HK-2 (cell line): Measurements from ENCODE around the gene AKR1A1.
A peak's percentile ranks its signal among the peaks of the same experiment; 100 is the strongest.
"Not testable (repeated sequence)": the region's sequence is repeated elsewhere in the genome, so short reads cannot be mapped to it uniquely, and the experiment has no call there.

ENCODE experiments used
- DNase-seq: peaks from one replicate; pipeline ENCODE4 v3.0.0-alpha.2; 2018; ENCODE audit not compliant: unreplicated experiment

Gene AKR1A1

DNA sequence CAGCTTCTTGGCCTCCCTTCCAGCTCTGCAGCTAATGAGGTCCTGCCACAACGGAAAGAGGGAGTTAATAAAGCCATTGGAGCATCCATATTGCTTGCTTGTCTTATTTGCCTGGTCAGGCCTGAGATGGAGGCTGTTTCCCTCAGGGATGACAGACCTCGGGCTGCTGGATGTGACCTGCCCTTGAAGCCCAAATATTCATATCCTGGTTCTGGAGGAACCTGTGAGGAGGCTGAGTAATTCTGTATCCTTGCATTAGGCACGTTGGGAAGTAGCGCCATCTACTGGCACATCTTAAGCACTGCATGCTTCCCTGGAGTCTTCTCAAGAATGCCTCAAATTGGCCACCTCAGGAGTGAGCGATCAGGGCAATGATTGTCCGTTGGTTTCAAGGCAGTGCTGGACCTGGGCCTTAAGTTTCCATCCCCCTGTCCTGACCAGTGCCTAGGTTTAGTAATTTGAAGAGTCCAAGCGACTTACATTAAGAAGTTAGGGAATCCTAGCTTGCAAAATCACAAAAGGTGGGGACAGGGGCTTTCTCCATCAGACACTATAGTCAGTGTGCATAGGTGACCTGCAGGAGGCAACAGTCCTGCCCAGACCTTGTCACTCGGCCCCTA, 19.4 kb downstream of the AKR1A1 start:
- DNase-seq: peak; percentile 64

DNA sequence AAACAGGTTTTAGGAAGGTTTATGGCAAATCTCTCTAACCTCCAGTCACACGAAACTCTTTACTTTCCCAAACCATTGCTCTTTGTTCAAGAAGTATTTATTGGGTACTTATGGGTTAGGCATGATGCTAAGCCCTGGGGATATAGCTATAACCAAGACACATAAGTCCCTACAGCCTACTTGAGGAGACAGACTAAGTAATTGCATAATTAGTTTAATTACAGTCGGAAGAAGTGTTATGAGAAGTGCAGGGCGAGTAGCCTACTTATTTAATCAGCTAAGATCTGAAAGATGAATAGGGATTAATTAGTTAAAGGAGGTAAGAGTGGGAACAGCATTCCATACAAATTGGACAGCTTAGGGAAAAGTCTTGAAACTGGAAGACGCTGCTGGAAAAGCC, 20.0 kb downstream of the AKR1A1 start:
- no peak for DNase-seq

DNA sequence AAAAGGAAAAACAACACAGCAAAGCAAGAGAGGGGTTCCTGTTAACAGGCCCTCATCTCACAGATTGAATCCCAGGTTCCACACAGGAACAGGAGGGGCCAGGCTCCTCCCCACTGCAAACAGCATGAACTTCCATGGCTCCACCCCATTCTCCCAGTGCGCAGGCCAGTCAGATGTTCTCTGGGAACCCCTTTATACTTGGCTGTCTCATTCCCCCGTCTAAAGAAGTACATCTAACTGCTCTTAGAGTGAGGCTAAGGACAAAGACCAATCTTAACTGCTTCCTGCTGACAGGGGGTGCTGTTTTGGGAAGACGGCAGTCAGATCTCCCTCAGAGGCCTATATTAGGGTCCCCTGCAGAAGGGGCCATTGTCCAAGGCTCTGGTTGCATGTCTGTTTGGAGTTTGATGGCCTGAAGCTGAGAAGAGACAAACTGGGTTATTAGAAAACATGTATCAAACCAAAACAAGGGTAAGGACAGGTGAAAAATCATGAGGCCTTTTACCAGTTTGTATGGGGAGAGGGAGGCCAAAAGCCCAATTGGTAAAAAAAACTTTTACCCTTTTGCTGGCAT, 22.7 kb downstream of the AKR1A1 start:
- DNase-seq: no peak

DNA sequence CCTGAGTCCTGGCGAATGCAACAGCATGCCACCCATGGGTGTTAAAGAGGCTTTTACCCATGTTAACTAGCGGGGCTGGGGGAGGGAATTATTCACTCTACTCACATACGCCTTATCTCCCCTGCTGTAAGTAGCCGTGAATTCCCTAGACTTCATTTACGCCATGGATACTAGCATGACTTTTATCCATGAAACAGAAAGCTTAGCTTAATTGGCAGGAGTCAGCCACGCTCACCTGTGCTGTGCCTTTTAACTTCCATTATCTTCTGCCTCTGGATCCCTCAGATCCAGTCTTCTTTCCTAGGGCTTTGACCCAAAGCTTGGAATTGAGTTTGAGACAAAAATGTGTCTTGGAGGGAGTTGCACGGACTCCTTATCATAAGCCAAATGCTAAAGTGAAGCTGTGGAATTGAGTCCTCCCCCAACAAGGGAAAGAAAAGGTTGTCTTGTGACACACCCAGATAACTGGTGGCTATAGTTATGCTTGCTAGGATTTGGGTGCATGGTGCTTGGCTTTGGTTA, 23.5 kb downstream of the AKR1A1 start:
- DNase-seq: no peak

DNA sequence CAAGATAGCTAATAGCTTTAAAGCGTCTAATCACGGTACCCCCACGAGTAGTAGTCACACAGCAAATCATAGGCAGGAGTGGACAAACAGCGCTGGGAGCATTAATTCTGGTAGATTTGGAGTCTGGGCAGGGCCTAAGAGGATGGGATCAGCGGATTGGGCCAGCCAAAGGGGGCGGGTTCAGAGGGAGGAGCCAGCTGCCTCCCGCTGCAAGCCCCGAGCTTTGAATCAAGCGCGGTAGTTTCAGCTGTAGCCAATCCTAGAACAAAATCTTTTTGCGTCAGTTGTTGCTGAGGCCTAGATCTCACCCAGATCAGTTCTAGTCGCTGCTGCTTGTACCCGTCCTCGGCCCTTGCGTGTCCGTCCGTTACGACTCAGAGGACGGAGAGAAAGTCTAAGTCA, 32.6 kb downstream of the AKR1A1 start:
- DNase-seq: peak; percentile 93

DNA sequence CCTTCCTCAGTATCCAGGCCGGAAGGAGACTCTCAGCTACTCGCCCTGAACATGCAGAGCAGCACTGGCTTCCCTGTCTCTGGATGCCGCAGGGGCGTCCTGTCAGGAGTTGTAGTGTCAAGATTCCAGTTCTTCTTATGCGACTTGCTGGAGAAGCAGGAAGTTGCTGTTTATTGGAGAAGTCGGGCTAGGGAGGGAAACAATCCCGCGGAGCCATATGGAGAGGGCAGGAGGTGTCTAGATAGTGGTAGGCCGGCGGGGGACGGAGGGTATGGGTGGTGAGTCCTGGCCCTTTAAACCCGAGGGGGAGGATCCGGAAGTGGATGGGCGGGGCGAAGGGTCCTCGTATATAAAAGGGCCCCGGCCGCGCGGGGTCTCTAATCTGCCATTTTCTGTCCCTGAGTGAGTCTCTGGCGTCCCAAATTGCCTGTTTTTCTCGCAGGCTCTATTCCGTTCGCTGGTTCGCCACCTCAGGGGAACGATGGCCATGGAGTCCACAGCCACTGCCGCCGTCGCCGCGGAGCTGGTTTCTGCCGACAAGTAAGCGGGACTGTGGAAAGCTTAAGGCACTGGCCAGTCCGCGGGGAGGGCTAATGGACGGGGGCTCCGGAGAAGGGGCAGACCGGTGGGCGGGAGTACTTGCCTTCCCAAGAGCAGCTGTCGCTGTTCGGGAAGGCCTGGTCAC, 33.2 kb downstream of the AKR1A1 start, which contains the start of gene NASP:
Gene NASP, plus strand, starts transcription at position 376 of the 685 bp plus-strand sequence. Its CDS starts 106 bp downstream, at position 482.
- DNase-seq: peak; percentile 91

DNA sequence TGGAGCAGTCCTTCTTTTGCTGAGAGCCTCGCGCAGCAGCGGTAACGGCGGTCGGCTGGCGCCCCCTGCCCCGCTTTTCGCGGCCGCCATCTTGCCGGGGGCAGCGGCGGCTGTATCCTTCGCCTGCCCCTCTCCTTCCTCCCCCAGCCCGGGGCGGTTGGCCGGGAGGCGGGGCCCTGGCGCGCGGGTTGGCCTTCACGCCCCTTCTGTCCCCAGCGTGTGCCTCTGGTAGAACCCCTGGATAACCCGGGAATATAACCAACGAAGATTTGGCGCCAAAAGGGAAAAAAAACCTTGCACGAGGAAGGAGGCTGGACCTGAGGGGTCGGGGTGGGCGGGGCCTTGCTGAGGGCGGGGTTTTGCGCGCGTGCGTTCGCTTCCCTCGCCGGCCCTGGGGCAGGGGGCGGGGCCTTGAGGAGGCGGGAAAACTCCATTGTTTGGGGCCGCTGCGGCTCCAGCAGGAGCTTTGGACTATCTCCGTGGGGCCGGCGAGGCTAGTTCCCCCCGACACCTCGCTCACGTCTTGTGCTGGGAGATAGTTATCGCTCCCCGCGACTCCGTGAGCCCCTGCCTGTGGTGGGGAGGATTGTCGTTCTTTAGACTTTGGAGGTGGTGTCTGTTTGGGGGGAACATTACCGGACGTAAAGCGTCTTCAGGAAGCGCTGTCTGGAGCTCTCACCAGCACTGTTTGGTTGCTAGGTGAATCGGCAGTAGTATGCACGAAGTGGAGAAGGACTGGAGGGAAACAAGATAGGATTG, 33.9 kb downstream of the AKR1A1 start:
- peak; percentile 93 for DNase-seq

DNA sequence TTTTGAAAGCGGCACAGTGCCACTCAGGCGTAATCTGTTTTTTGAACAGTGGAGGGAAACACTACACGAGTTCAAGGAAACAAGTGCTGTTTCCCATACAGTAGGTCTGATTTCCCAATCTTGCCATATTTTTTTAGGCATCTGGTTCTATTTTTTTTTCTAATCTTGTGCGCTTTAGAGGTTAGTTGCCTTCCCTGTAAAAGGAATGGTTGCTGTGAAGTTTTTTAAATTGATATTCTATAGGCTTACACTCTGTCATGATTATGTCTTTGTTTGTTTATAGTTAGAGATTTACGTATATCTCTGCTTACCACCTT, 34.4 kb downstream of the AKR1A1 start:
- no peak for DNase-seq

DNA sequence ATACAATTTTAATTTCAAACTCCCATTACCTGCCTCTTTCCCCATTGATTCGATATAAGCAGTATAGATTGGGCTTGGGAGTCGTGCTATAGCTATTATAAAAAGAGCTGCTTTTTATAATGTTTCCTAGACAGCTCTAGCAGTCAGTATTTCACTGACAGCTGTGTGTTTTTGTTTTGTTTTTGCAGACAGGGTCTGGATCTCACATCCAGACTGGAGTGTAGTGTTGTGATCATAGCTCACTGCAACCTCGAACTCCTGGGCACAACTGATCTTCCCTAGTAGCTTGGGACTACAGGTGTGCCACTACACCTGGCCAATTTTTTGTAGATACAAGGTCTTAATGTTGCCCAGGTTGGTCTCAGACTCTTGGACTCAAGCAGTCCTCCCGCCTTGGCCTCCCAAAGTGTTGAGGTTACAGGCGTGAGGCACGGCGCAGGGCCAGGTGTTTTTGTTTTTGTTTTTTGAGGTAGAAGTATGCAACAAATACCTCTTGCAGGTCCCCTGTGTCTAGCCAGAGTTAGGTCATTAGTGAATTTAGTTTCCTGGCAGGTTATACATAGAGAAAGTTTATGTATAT, 35.0 kb downstream of the AKR1A1 start:
- no peak for DNase-seq

DNA sequence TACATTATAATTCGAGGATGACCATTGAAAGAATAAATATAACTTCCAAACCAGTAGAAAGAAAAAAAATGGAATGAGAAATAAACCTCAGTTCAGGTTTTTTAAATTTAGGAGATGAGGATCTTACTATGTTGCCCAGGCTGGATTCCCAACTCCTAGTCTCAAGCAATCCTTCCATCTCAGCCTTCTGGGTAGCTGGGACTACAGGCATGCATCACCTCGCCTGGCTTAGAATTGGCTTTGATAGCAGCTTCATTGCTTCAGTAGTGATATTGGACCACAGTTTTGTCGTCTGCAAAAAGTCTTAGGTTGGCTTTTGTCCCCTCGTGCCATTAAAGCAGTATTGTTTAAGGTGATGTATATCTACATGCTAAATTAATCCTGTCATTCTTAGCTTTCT, 36.1 kb downstream of the AKR1A1 start:
- DNase-seq: no peak

DNA sequence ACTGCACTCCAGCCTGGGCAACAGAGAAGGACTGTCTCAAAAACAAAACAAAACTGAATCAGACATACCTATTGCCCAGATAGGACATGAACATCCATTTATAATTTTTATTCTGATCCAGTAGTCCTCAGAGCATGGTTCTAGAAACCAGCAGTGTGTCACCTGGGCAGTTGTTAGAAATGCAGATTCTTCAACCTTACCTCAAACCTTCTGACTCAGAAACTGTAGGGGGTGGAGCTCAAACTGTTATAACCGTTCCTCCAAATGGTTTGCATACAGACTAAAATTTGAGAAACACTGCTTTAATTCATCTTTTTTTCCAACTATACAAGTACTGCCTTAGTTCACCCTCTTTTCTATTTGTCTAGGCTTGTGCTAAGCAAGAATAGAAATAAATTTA, 39.2 kb downstream of the AKR1A1 start:
- DNase-seq: no peak

DNA sequence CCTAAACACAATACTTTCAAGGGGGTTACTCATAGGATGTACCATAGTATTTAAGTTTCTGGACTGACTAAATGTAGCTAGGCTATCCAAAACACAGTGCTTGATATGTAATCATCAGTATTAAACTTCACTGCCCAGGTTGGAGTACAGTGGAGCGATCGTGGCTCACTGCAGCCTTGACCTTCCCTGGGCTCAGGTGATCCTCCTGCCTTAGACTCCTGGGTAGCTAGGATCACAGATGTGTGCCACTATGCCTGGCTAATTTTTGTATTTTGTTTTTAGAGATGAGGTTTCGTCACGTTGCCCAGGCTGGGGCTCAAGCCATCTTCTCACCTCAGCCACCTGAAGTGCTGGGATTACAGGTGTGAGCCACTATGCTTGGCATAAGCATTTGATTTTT, 43.8 kb downstream of the AKR1A1 start:
- no peak for DNase-seq

DNA sequence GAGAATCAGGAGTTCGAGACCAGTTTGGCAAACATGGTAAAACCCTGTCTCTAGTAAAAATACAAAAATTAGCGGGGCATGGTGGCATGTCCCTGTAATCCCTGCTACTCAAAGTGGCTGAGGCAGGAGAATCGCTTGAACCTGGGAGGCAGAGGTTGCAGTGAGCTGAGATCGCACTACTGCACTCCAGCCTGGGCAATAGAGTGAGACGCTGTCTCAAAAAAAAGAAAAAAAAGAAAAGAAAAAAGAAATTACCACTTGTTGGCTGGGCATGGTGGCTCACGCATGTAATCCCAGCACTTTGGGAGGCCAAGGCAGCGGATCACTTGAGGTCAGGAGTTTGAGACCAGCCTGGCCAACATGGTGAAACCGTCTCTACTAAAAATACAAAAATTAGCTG, 46.1 kb downstream of the AKR1A1 start:
- DNase-seq: not testable (repeated sequence)

DNA sequence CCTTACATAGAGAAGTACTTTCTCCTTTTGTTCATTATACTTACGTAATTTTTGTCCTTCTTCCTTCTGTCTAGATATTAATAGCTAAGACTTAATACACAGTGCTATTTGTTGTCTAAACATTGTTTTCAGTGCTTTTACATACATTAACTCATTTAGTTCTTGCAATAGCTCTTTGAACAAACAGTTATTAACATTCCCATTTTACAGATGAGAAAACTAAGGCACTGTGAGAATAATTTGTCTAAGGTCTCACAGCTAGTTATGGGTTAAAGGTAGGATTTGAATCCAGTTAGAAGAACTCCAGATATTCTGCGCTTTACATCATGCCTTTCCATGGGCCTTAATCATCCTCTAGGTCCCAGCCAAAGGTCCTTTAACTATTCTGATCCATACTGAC, 53.6 kb downstream of the AKR1A1 start:
- DNase-seq: no peak

DNA sequence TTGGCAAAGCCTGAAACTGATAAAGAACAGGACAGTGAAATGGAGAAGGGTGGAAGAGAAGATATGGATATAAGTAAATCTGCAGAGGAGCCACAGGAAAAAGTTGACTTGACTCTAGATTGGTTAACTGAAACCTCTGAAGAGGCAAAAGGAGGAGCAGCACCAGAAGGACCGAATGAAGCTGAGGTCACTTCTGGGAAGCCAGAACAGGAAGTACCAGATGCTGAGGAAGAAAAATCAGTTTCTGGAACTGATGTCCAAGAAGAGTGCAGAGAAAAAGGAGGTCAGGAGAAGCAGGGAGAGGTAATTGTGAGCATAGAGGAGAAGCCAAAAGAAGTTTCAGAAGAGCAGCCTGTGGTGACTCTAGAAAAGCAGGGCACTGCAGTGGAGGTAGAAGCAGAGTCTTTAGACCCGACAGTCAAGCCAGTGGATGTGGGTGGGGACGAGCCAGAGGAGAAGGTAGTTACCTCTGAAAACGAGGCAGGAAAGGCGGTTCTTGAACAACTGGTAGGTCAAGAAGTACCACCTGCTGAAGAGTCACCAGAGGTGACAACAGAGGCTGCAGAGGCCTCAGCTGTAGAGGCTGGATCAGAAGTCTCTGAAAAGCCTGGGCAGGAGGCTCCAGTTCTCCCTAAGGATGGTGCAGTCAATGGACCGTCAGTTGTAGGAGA, 56.9 kb downstream of the AKR1A1 start:
- DNase-seq: no peak

DNA sequence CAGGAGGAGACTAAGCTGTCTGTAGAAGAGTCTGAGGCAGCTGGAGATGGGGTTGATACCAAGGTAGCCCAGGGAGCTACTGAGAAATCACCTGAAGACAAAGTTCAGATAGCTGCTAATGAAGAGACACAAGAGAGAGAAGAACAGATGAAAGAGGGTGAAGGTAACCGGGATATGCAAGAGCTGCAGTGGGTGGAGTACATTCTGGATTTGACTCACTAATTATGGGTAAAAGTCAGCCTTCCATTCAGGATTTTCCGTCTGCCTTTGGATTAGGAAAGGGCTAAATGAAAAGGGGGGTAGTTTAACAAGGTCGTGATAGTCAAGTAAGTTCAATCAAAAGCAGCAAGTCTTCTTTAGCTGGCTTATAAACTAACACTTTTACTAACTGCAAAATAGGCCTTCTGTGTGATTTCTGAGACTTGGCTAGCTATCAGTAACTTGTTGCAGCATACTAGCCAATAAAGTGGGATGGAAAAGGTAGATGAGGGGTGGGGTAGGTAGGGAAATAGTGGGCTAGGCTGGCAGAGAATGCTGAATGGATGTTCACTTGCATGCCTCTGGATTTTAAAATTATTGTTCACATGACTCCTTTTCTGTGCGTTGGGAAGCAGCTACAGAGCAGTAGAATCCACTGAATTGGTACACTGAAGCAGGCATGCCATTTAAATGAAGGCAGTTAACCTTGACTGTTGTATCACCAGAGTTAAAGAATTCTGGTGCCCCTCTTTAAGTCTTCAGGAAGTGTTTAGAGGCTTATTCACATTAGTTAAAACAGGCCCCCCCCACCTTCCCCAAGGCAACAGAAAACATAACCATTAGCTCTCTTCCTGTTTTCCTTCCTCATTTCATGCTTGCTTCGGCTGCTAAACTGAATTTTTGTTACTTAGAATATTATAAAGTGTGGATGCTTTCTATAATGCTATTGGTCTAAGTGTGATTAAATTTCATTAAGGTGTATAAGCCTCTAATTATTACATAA, 57.8 kb downstream of the AKR1A1 start:
- DNase-seq: no peak

DNA sequence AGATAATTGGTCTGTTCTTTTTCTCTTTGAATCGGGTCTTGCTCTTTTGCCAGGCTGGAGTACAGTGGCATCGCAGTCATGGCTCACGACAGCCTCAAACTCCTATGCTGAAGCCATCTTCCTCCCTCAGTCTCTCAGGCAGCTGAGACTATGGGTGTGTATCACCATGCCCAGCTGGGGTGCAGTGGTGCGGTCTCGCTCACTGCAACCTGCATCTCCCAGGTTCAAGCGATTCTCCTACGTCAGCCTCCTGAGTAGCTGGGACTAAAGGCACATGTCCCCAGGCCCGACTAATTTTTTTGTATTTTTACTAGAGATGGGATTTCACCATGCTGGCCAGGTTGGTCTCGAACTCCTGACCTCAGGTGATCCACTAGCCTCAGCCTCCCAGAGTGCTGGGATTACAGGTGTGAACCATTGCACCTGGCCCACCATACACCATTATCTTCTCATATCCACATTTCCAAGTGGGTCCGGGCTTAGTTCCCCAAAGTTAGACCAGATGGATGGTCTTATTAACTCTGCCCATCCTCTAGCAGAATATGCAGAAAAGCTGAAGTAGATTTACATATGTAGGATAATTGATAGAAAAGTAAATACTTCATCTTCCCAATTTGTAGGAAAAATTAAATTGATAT, 60.1 kb downstream of the AKR1A1 start:
- no peak for DNase-seq

DNA sequence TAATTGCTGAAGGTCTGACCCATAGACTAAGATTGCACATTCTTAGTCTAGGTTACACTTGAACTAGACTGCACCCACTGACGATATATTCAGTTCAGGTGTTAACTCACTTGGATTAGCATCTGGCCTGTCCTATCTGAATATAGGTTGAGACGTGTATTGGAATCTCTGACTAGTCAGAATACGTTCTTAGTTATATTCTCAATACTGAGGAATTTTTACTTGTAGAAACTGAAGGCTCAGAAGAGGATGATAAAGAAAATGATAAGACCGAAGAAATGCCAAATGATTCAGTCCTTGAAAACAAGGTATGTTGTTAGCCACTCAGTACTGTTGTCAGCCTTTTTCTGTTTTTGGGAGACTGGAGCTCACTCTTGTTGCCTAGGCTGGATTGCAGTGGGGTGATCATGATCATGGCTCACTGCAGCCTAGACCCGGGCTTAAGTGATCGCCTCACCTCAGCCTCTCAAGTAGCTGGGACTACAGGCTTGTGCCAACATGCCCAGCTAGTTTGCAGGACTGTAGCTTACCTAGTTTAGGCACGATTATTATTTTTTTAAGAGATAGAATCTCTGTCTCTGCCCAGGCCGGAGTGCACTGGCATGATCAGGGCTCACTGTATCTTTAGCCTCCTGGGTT, 62.4 kb downstream of the AKR1A1 start:
- DNase-seq: no peak

DNA sequence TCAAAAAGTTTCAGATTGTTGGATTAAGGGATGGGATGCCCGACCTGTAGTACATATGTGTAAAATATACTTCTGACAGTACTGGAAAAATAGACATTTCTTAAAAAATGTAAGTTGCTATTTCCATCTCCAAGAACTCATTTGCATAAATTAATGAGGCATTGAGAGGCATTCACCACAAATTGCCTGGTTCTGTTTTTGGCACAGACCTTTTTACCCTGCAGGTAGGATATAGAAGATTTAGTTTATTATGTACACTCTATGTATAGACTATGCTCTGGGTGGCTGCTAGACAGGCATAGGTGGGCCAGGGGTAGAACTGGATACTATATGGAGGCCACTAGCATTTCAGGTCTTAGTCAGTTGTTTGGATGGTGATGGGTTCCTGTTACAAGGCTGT, 65.3 kb downstream of the AKR1A1 start:
- no peak for DNase-seq
